Loucy (cell line): ENCODE results near the gene C11orf58.
A peak's percentile ranks its signal among the peaks of the same experiment; 100 is the strongest.

ENCODE experiments used
- H2AFZ ChIP-seq: fragments of 200-600 bp; sonication (generic); 2 replicates; pipeline ENCODE4 v1.6.0; 2016; ENCODE audit warnings: antibody characterized with exemption, mild to moderate bottlenecking, low read length, moderate library complexity
- H3F3A ChIP-seq: fragments of 200-600 bp; 2 replicates; pipeline ENCODE4 v1.6.0; 2016; ENCODE audit warnings: antibody characterized with exemption, low read depth, mild to moderate bottlenecking
- H3K27me3 ChIP-seq: fragments of 200-600 bp; sonication (generic); 2 replicates; pipeline ENCODE4 v1.6.1; 2014; ENCODE audit warnings: low read length, mild to moderate bottlenecking; ENCODE audit not compliant: insufficient read depth, poor library complexity, severe bottlenecking
- H3K36me3 ChIP-seq: fragments of 200-600 bp; sonication (generic); 2 replicates; pipeline ENCODE4 v1.6.1; 2016; ENCODE audit warnings: low read length; ENCODE audit not compliant: insufficient read depth
- H3K4me1 ChIP-seq: fragments of 200-600 bp; sonication (generic); 2 replicates; pipeline ENCODE4 v1.5.1; 2014; ENCODE audit warnings: low read length, mild to moderate bottlenecking; ENCODE audit not compliant: insufficient read depth, poor library complexity, severe bottlenecking
- H3K4me2 ChIP-seq: fragments of 200-600 bp; sonication (generic); 2 replicates; pipeline ENCODE4 v1.6.0; 2014; ENCODE audit warnings: antibody characterized with exemption, low read length, low read depth, mild to moderate bottlenecking; ENCODE audit not compliant: poor library complexity, severe bottlenecking
- H3K4me3 ChIP-seq: fragments of 200-600 bp; sonication (generic); 2 replicates; pipeline ENCODE4 v1.5.1; 2014; ENCODE audit warnings: low read length, mild to moderate bottlenecking, mixed read lengths; ENCODE audit not compliant: poor library complexity, severe bottlenecking
- H3K79me2 ChIP-seq: fragments of 200-600 bp; sonication (generic); 2 replicates; pipeline ENCODE4 v1.6.1; 2014; ENCODE audit warnings: low read length; ENCODE audit not compliant: insufficient read depth
- H3K9ac ChIP-seq: fragments of 200-600 bp; sonication (generic); 2 replicates; pipeline ENCODE4 v1.6.0; 2014; ENCODE audit warnings: mild to moderate bottlenecking, low read depth, low read length, moderate library complexity; ENCODE audit not compliant: poor library complexity, severe bottlenecking
- H3K9me2 ChIP-seq: fragments of 200-600 bp; sonication (generic); replicated peaks from 2 replicates; pipeline ENCODE4 v1.6.1; 2016; ENCODE audit warnings: low read depth, low read length, mixed read lengths
- H3K9me3 ChIP-seq: fragments of 200-600 bp; sonication (generic); 2 replicates; pipeline ENCODE4 v1.6.1; 2014; ENCODE audit warnings: mild to moderate bottlenecking, antibody characterized with exemption, low read length, low read depth; ENCODE audit not compliant: insufficient read depth
- H4K20me1 ChIP-seq: fragments of 200-600 bp; sonication (generic); 2 replicates; pipeline ENCODE4 v1.6.0; 2014; ENCODE audit warnings: antibody characterized with exemption, low read length, mild to moderate bottlenecking; ENCODE audit not compliant: insufficient read depth, poor library complexity, severe bottlenecking
- EZH2phosphoT487 ChIP-seq: fragments of 200-600 bp; IDR thresholded peaks from 2 replicates; pipeline ENCODE4 v1.6.1; 2018; ENCODE audit warnings: antibody characterized with exemption, mild to moderate bottlenecking, moderate library complexity, borderline replicate concordance
- TF ChIP-seq, protein P1 (sequence below): fragments of 200-600 bp; sonication (generic); conservative IDR thresholded peaks from 2 replicates; pipeline ENCODE4 v1.5.1; 2014; ENCODE audit warnings: mild to moderate bottlenecking, antibody characterized with exemption, low read length

The C11orf58 gene

GRCh38 chr11:16738193-16738946 lies at the start of gene C11orf58:
TSS of gene C11orf58 (plus strand) at chr11:16738647. CDS start at chr11:16738779, 132 bp downstream.
- H3K9me2 ChIP-seq: no peaks in the 10 kb centered on the region
- H3K79me2 ChIP-seq: peaks cover 49% of the 10 kb centered on the region
- peak within 1 kb of the TSS; percentile 91 for H3K4me3 ChIP-seq
- H3K4me1 ChIP-seq: peaks cover 24% of the 10 kb centered on the region
- peak within 1 kb of the TSS; percentile 69 for H2AFZ ChIP-seq
- H3K4me2 ChIP-seq: peak within 1 kb of the TSS; percentile 91
- H3K27me3 ChIP-seq: peaks cover 4% of the 10 kb centered on the region
- no peak for TF ChIP-seq EZH2phosphoT487
- TF ChIP-seq, protein P1, sequence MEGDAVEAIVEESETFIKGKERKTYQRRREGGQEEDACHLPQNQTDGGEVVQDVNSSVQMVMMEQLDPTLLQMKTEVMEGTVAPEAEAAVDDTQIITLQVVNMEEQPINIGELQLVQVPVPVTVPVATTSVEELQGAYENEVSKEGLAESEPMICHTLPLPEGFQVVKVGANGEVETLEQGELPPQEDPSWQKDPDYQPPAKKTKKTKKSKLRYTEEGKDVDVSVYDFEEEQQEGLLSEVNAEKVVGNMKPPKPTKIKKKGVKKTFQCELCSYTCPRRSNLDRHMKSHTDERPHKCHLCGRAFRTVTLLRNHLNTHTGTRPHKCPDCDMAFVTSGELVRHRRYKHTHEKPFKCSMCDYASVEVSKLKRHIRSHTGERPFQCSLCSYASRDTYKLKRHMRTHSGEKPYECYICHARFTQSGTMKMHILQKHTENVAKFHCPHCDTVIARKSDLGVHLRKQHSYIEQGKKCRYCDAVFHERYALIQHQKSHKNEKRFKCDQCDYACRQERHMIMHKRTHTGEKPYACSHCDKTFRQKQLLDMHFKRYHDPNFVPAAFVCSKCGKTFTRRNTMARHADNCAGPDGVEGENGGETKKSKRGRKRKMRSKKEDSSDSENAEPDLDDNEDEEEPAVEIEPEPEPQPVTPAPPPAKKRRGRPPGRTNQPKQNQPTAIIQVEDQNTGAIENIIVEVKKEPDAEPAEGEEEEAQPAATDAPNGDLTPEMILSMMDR: no peak
- no peaks in the 10 kb centered on the region for H3F3A ChIP-seq
- peaks cover 43% of the 10 kb centered on the region for H4K20me1 ChIP-seq
- H3K9ac ChIP-seq: peak within 1 kb of the TSS; percentile 95
- H3K36me3 ChIP-seq: no peaks in the 10 kb centered on the region
- H3K9me3 ChIP-seq: no peaks in the 10 kb centered on the region

DNA sequence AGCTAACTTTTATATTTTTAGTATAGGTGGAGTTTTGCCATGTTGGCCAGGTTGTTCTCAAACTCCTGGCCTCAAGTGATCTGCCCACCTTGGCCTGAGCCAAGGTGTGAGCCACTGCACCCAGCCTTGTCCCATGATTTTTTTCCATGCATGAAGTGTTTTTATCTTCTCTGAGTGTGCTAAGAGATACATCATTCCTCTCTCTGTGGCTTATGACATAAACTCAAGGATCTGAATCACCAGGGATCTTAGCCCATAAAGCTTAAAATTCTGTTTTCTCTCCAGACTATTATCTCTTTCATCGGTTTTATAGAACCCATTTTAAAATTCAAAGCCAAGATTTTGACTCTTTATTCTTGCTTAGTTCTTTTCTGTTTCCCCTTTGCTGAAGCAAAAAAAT lies 48.4 kb upstream of the C11orf58 start:
- H3K4me3 ChIP-seq: no peak overlapping the region
- H4K20me1 ChIP-seq: no peaks in the 10 kb centered on the region
- no peaks in the 10 kb centered on the region for H3K27me3 ChIP-seq
- no peaks in the 10 kb centered on the region for H3K4me1 ChIP-seq
- TF ChIP-seq, protein P1: no peak
- TF ChIP-seq EZH2phosphoT487: no peak
- no peaks in the 10 kb centered on the region for H3K9me2 ChIP-seq
- H3K4me2 ChIP-seq: no peak overlapping the region
- no peaks in the 10 kb centered on the region for H3K9me3 ChIP-seq
- no peaks in the 10 kb centered on the region for H3K79me2 ChIP-seq
- no peaks in the 10 kb centered on the region for H3K36me3 ChIP-seq
- no peaks in the 10 kb centered on the region for H3F3A ChIP-seq
- H3K9ac ChIP-seq: no peak overlapping the region
- H2AFZ ChIP-seq: no peak overlapping the region

DNA sequence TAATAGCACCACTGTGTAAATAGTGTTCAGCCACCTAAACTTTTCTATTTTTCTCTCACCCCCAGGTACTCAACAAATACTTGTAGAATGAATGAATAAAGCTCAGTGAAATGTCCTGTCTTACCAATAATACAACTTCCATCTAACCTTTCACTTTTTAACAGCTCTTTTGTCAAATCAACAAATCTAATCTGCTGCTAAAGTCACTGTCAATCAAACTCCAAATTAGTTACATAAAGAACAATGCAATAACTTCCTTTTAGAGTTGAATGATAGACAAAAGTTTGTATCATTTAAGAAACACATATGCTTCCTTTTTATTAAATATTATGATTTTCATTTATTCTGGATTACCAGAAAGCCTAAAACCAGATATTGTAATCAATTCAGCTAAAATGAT lies 34.7 kb upstream of the C11orf58 start:
- Histone ChIP-seq H4K20me1 (no peaks in the 10 kb centered on the region), H3K9me2 (no peaks in the 10 kb centered on the region), H3F3A (no peaks in the 10 kb centered on the region), H3K27me3 (no peaks in the 10 kb centered on the region), H3K9ac (no peak overlapping the region), H3K4me2 (no peak overlapping the region), H3K4me1 (no peaks in the 10 kb centered on the region), H3K36me3 (no peaks in the 10 kb centered on the region), H2AFZ (no peak overlapping the region), H3K9me3 (no peaks in the 10 kb centered on the region), H3K79me2 (no peaks in the 10 kb centered on the region), H3K4me3 (no peak overlapping the region)
- TF ChIP-seq, protein P1: no peak
- no peak for TF ChIP-seq EZH2phosphoT487
